HG02798 (cell line): Measurements from ENCODE around the gene MEF2B.
"Not testable (repeated sequence)": the region's sequence is repeated elsewhere in the genome, so short reads cannot be mapped to it uniquely, and the experiment has no call there.

Experiments used
- ATAC-seq: cut with Tn5 transposase; IDR thresholded peaks from one replicate; pipeline ENCODE4 v1.9.1; 2021; ENCODE audit warnings: mild to moderate bottlenecking; ENCODE audit not compliant: unreplicated experiment, poor library complexity

Gene MEF2B

GRCh38 chr19:19201697-19202630 lies 31.9 kb upstream of the MEF2B start:
- ATAC-seq, result no peak

DNA sequence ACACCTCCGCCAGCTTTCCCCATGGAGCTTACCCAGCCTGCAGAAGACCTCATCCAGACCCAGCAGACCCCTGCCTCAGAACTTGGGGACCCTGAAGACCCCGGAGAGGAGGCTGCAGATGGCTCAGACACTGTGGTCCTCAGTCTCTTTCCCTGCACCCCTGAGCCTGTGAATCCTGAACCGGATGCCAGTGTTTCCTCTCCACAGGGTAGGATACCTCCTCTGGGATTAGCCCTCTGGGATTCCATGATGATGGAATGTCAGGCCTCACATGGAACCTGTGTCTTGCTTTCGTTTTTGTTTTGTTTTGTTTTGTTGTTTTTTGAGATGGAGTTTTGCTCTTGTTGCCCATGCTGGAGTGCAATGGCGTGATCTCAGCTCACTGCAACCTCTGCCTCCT lies 23.9 kb upstream of the MEF2B start:
- ATAC-seq, result no peak

DNA sequence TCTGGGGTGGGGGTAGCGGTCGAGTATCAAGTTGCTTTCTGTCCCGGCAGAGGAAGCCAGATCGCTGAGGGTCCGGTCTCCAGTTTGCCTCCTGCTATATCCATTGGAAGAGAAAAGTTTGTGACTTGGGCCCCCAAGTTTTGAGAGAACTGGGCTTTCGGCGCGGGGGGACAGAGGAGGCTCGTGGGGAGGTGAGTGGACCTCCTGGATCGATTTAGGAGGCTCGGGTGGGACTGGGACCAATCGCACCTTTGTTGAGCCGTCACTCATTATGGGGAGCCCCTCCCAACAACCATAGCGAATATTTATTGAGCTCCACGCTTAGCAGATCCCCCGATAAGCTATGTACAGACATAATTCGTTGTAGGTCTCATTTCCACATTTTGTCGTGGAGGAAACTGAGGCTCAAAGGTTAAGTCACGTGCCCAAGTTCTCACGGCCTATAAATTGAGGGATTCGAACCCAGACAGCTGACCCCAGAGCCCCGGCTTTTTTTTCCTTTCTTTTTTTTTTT lies 22.9 kb upstream of the MEF2B start:
- ATAC-seq, result no peak

- ATAC-seq, result peak; percentile 91
These were observed 22.2 kb upstream of the MEF2B start, which contains the start of the genes BORCS8 and RFXANK for GRCh38 chr19:19192078-19192882. BORCS8 (minus strand) TSS chr19:19192152; CDS start chr19:19192117, 35 bp downstream. RFXANK (plus strand) TSS chr19:19192258; CDS start chr19:19193947, 1,689 bp downstream.

- no peak for ATAC-seq
These were observed 21.7 kb upstream of the MEF2B start for GRCh38 chr19:19191768-19192077.

- no peak for ATAC-seq
These were observed 16.7 kb upstream of the MEF2B start for GRCh38 chr19:19186742-19187141.

DNA sequence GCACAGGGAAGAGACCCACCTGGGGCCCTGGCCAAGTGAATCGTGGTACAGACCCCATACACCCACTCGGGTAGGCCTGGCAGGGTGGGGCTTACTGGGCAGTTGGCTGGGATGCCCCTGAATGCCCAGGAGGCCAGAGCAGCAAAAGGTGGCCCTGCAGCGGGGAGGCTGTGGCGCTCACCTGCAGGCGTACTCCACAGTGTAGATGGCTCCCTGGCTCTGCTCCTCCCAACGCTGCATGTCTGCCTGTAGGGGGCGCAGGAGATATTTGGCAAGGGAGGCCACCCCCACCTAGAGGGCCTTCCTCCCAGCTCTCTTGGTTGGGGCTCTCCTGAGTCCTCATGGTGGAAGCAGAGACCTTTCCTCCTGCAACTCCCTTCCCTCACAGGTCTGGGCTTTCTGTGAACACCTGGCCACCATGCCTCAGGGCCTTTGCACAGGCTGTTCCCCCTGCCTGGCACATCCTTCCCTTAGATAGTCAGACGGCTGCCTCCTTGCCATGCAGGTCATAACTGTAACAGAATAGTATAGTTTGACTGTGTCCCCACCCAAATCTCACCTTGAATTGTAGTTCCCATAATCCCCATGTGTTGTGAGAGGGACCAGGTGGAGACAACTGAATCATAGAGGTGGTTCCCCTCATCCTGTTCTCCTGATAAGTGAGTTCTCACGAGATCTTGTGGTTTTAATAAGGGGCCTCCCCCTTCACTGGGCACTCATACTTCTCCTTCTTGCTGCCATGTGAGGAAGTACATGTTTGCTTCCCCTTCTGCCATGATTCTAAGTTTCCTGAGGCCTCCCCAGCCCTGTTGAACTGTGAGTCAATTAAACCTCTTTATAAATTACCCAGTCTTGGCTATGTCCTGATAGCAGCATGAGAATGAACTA lies 16.0 kb upstream of the MEF2B start:
- ATAC-seq, result no peak

DNA sequence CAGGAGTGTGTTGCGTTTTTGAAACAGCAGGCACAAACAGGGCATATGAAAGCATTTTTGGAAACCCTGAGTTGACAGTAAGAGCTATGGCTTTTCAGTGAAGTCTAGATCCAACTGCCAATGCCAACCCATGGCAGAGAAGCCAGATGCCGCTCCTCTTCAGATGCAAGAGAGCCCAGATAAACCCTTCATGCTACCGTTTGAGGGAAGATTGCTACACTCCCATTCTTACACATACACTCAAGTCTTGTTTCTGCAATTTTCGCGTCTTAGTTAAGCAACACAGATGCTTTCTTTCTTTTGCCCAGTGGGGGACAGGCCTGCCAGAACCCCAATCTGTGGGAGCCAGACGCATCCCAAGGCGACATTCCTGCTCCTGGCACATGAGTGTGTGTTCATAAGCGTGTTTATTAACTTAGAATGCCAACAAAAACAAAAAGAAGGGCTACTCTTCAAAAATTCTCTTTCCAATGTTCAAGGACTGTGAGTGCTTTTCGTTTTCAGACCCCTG lies 11.5 kb upstream of the MEF2B start:
- ATAC-seq, result no peak

DNA sequence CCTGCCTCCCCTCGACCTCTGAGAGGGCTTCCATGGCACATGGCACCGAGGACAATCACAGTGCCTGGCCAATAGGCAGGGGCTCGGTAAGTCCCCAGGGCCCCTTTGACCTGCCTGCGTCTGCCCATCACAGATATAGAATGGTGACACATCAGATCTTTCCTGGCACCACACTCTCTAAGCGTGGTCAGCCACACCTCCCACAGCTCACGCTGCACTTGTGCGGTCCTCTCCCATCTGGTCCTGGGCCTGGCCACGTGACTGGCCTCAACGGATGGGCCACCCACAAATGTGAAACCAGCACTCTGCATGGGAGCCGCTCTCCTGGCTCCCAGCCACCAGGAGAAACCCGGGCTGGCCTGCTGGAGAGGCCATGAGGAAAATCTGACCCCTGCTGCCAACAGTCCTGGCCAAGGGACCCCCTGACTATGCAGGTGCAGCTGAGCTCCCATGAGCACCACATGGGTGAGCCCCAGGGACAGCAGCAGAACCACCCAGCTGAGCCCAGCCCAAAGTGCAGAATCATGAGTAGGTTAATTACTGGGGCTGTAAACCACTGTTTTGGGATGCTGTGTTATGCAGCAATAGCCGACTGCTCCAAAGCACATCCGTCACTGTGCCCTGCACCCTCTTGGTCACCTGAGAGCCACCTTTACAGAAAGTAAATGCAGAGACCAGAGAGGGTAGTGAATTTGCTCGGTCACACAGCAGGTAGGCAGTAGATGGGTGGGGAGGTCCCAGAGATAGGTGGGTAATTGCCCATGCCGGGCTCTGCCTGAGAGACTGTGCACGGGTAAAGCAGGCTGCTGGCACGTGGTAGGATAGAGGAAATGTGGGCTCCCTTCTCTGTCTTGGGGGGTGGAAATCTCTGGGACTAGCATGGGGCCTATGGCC lies 9.7 kb upstream of the MEF2B start:
- ATAC-seq, result no peak

DNA sequence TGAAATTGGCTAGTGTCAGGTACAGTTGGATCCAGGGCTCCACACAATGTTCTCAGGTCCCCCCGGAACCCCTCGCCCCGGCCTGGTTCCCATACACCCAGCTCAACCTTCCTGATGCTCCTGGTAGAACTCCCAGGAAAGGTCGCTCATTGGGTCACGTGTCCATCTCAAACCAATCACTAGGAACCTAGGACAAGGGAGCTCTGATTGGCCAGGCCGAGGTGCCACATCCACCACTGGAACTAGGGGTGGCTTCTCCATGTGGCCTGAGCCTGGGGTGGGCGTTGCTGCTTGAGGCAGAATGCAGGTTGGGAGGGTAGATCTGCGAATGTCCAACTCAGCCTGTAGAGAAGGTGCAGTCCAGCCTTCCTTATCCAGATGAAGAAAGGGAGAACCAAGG lies 6.9 kb upstream of the MEF2B start:
- no peak for ATAC-seq

DNA sequence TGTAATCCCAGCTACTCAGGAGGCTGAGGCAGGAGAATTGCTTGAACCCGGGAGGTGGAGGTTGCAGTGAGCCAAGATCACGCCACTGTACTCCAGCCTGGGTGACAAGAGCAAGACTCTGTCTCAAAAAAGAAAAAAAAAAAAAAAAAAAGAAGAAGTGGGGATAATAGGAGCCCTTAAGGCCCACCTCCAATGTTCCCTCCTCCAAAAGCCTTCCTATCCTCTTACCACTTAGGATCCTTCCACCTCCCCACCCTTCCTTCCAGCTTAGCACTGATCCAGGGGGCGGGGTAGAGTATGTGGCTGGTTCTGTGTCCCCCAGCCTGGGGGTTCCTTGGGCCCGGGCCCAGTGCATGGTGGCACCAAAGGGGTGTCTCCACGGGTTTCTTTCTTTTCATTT lies 3.2 kb upstream of the MEF2B start:
- not testable (repeated sequence) for ATAC-seq

DNA sequence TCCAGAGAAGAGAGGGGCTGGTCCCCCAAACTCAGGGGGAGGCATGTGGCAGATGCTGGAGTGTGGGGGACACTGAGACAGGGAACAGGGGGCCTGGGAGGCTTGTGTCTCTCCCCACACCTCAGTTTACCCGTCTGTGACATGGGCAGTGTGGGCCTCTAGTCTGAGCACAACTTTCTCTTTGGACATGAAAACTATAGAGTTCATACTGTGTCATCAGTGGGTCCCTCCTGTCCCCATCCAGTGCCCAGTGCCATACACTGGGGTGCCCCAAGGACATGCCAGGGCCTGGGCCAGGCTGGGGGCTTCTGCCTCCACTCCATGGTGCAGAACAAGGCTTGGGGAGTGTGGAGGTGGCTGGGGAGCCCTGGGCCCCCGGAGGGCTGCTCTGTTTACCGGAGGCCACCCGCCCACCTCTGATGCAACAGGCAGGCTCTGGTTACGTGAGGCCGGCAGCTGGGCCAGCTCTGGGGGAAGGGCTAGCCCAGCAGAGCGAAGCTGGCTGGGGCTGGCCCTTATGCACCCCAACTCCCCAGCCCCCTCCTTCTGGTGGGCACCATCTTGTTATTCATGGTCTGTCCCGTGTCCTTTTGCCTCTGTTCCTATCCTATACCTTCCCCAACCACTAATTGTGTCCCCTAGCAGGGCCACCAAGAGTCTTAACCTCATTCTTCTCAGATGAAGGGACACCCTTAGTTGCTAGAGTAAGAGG lies 1.9 kb upstream of the MEF2B start:
- ATAC-seq, result no peak

DNA sequence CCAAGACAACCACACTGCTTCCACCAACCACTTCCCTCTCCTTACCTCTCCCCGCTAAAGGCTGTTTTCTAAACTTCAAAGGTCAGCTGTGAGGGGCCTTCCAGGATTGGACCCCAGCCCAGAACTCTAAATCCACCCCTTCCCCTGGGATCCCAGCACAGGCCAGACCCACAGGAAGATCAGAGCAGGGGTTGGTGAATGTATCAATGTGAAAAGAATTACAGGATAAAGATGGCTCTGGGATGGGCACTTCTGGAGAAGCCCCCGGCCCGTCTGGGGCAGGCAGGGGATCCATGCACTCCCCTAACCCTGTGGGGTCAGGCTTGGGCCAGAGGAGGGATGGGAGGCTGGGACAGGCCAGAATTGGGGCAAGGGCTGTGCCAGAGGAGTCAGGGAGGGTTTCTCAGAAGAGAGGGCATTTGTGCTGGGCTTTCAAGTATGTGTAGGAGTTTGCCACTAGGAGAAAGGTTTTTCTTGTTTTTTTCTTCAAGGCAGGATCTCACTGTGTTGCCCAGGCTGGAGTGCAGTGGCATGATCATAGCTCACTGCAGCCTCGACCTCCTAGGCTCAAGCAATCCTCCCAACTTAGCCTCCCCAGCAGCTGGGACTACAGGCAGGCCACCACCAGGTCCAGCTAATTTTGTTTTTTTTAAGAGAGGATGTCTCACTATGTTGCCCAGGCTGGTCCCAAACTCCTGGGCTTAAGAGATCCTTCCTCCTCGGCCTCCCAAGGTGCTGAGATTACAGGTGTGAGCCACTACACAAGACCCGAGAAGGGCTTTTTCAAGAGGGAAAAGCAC lies 1.0 kb upstream of the MEF2B start:
- ATAC-seq, result no peak

- no peak for ATAC-seq
These were observed 619 bp downstream of the MEF2B start for GRCh38 chr19:19169236-19170052.

GRCh38 chr19:19167612-19168011 lies 2.5 kb downstream of the MEF2B start:
- no peak for ATAC-seq

- no peak for ATAC-seq
These were observed 4.7 kb downstream of the MEF2B start for GRCh38 chr19:19165396-19165795.

GRCh38 chr19:19162495-19162894 lies 7.6 kb downstream of the MEF2B start:
- ATAC-seq, result no peak
